H1 (cell line): ENCODE measurements around the gene NRXN3. TPM values are rescaled to one million over a fixed set of nuclear protein-coding genes. Genes with fewer than 3 reads are reported as not detected.

ENCODE experiments used
- CTCF ChIA-PET: fragments of 300-600 bp; sonication (Branson Sonifier 250); formaldehyde crosslinking; loops from one replicate; lab custom pipeline; 2021; ENCODE audit not compliant: partially characterized antibody; lab: Charles Lee
- POLR2A ChIA-PET: fragments of 300-600 bp; sonication (Branson Sonifier 250); formaldehyde crosslinking; loops from one replicate; lab custom pipeline; 2021; ENCODE audit warnings: inconsistent platforms; ENCODE audit not compliant: partially characterized antibody; lab: Charles Lee
- DNase-seq, 2 experiments: peaks; one replicate each; pipeline versions ENCODE4 v3.0.0 to v3.0.0-alpha.2; 2010 to 2022; ENCODE audit warnings: low spot score in 2 of 2, low read depth in 1 of 2, mixed read lengths in 1 of 2
- FAIRE-seq: peaks from 2 replicates; lab custom pipeline; 2011; peaks lifted over from hg19 to GRCh38; lab: Jason Lieb, UNC
- H2AFZ ChIP-seq: 2 replicates; pipeline ENCODE4 v1.8.1; 2012; ENCODE audit warnings: low read length, inconsistent platforms
- H2AK5ac ChIP-seq: 2 replicates; pipeline ENCODE4 v1.6.1; 2013; ENCODE audit warnings: low read depth, low read length
- H2BK120ac ChIP-seq: replicated peaks from 2 replicates; pipeline ENCODE3; 2013; ENCODE audit warnings: low read depth, low read length, inconsistent platforms
- H2BK12ac ChIP-seq: 2 replicates; pipeline ENCODE4 v1.6.1; 2013; ENCODE audit warnings: low read depth, low read length
- H2BK15ac ChIP-seq: 2 replicates; pipeline ENCODE4 v1.6.1; 2013; ENCODE audit warnings: low read length
- H2BK20ac ChIP-seq: 2 replicates; pipeline ENCODE4 v1.6.1; 2013; ENCODE audit warnings: low read length
- H2BK5ac ChIP-seq: 2 replicates; pipeline ENCODE4 v1.6.1; 2013; ENCODE audit warnings: low read depth, low read length
- H3K14ac ChIP-seq: 2 replicates; pipeline ENCODE4 v1.6.1; 2013; ENCODE audit warnings: inconsistent platforms; ENCODE audit not compliant: insufficient read length
- H3K18ac ChIP-seq: 2 replicates; pipeline ENCODE4 v1.6.1; 2013; ENCODE audit warnings: low read length; ENCODE audit errors: extremely low read depth
- H3K23ac ChIP-seq: 2 replicates; pipeline ENCODE4 v1.6.1; 2013; ENCODE audit warnings: inconsistent platforms; ENCODE audit not compliant: insufficient read length
- H3K23me2 ChIP-seq: 2 replicates; pipeline ENCODE4 v1.6.1; 2013; ENCODE audit warnings: low read depth, low read length
- H3K27ac ChIP-seq: 2 replicates; pipeline ENCODE4 v1.6.1; 2011; ENCODE audit warnings: low read depth, low read length, inconsistent platforms
- H3K27me3 ChIP-seq, 4 experiments: replicated peaks in 1 of 4; 1 replicate in 1 of 4; 2 replicates in 3 of 4; pipeline versions ENCODE4 v1.6.1 to v1.8.1; 2011 to 2013; ENCODE audit warnings: low read length in 3 of 4, mild to moderate bottlenecking in 3 of 4, inconsistent platforms in 2 of 4, mixed read lengths in 2 of 4, moderate library complexity in 1 of 4; ENCODE audit not compliant: control insufficient read depth in 3 of 4, insufficient read depth in 3 of 4; ENCODE audit errors: extremely low read depth in 1 of 4
- H3K36me3 ChIP-seq, 4 experiments: 2 replicates each; pipeline versions ENCODE4 v1.6.1 to v1.8.1; 2011 to 2013; ENCODE audit warnings: mild to moderate bottlenecking in 4 of 4, low read length in 3 of 4, moderate library complexity in 2 of 4, control low read depth in 1 of 4, inconsistent platforms in 1 of 4; ENCODE audit not compliant: insufficient read depth in 4 of 4, control insufficient read depth in 2 of 4
- H3K4ac ChIP-seq: replicated peaks from 2 replicates; pipeline ENCODE3; 2013; ENCODE audit warnings: low read length, low read depth, mixed read lengths, inconsistent platforms; ENCODE audit not compliant: insufficient read length
- H3K4me1 ChIP-seq, 4 experiments: replicated peaks in 1 of 4; 1 replicate in 1 of 4; 2 replicates in 3 of 4; pipeline versions ENCODE4 v1.6.1 to v1.8.1; 2011 to 2013; ENCODE audit warnings: low read length in 3 of 4, inconsistent platforms in 2 of 4, mixed read lengths in 1 of 4; ENCODE audit not compliant: insufficient read depth in 4 of 4, control insufficient read depth in 3 of 4
- H3K4me2 ChIP-seq, 2 experiments: 2 replicates each; pipeline versions ENCODE4 v1.6.1 to v1.8.1; 2011 to 2013; ENCODE audit warnings: low read depth in 2 of 2, low read length in 2 of 2, control low read depth in 1 of 2, inconsistent platforms in 1 of 2, mild to moderate bottlenecking in 1 of 2; ENCODE audit not compliant: insufficient read depth in 1 of 2
- H3K4me3 ChIP-seq, 4 experiments: fragments of 200-600, 300-600 bp in 1 of 4; sonication (generic), shearing (Covaris generic), sonication (Bioruptor Twin) in 1 of 4; 2 replicates each; pipeline versions ENCODE4 v1.5.1 to v1.8.1; 2011 to 2016; ENCODE audit warnings: low read length in 4 of 4, low read depth in 3 of 4, control low read depth in 2 of 4, inconsistent platforms in 2 of 4, mild to moderate bottlenecking in 2 of 4, mixed read lengths in 1 of 4, moderate library complexity in 1 of 4; ENCODE audit not compliant: insufficient read depth in 2 of 4; ENCODE audit errors: extremely low read depth in 1 of 4
- H3K56ac ChIP-seq: replicated peaks from 2 replicates; pipeline ENCODE3; 2013; ENCODE audit warnings: low read depth, mild to moderate bottlenecking, mixed read lengths, low read length, inconsistent platforms; ENCODE audit not compliant: insufficient read length
- H3K79me1 ChIP-seq: 2 replicates; pipeline ENCODE4 v1.6.1; 2013; ENCODE audit warnings: low read depth, low read length, control low read depth
- H3K79me2 ChIP-seq, 2 experiments: 2 replicates each; pipeline versions ENCODE4 v1.6.1 to v1.8.1; 2012 to 2013; ENCODE audit warnings: low read length in 2 of 2, mild to moderate bottlenecking in 2 of 2, inconsistent platforms in 1 of 2; ENCODE audit not compliant: insufficient read depth in 2 of 2, control insufficient read depth in 1 of 2
- H3K9ac ChIP-seq, 4 experiments: replicated peaks in 1 of 4; 1 replicate in 1 of 4; 2 replicates in 3 of 4; pipeline versions ENCODE4 v1.6.1 to v1.8.1; 2011 to 2013; ENCODE audit warnings: low read depth in 3 of 4, low read length in 3 of 4, control low read depth in 2 of 4, mild to moderate bottlenecking in 2 of 4, moderate library complexity in 2 of 4, inconsistent platforms in 1 of 4; ENCODE audit errors: extremely low read depth in 1 of 4
- H3K9me3 ChIP-seq, 2 experiments: 2 replicates each; pipeline versions ENCODE4 v1.6.1 to v1.8.1; 2012 to 2013; ENCODE audit warnings: mild to moderate bottlenecking in 2 of 2, moderate library complexity in 2 of 2, control low read depth in 1 of 2, inconsistent platforms in 1 of 2, low read depth in 1 of 2, low read length in 1 of 2, mixed read lengths in 1 of 2; ENCODE audit not compliant: insufficient read depth in 2 of 2
- H4K20me1 ChIP-seq, 2 experiments: replicated peaks in 1 of 2; 2 replicates each; pipeline versions ENCODE3 to v1.8.1; 2011 to 2013; ENCODE audit warnings: inconsistent platforms in 2 of 2, low read length in 2 of 2, mild to moderate bottlenecking in 1 of 2; ENCODE audit not compliant: insufficient read depth in 2 of 2, control insufficient read depth in 1 of 2
- H4K5ac ChIP-seq: 2 replicates; pipeline ENCODE4 v1.6.1; 2013; ENCODE audit warnings: low read length, low read depth, mixed read lengths, inconsistent platforms; ENCODE audit not compliant: insufficient read length
- H4K8ac ChIP-seq: 2 replicates; pipeline ENCODE4 v1.8.0; 2013; ENCODE audit warnings: mild to moderate bottlenecking, moderate library complexity, low read length, inconsistent platforms; ENCODE audit not compliant: insufficient read depth; ENCODE audit errors: extremely low read depth
- H4K91ac ChIP-seq: replicated peaks from 2 replicates; pipeline ENCODE3; 2013; ENCODE audit warnings: low read length, mixed read lengths, inconsistent platforms; ENCODE audit not compliant: insufficient read length
- CREB1 ChIP-seq: IDR thresholded peaks from 2 replicates; pipeline ENCODE4 v1.6.1; 2012; ENCODE audit warnings: inconsistent platforms
- EZH2 ChIP-seq: fragments of 200-600 bp; sonication (generic); IDR thresholded peaks from 2 replicates; pipeline ENCODE4 v1.7.1; 2012; ENCODE audit warnings: low read depth, mild to moderate bottlenecking, moderate library complexity, low read length, inconsistent platforms; ENCODE audit not compliant: severe bottlenecking
- GTF2F1 ChIP-seq: IDR thresholded peaks from 2 replicates; pipeline ENCODE4 v1.6.1; 2012; ENCODE audit warnings: low read depth, low read length, improper control_type of control experiment, borderline replicate concordance
- SIRT6 ChIP-seq: IDR thresholded peaks from one replicate; pipeline ENCODE4 v1.7.1; 2012; ENCODE audit warnings: low read length, inconsistent platforms
- WGBS, 2 experiments: shearing (Covaris generic) in 1 of 2; methylation state at CpG; one replicate each; pipeline versions ENCODE4 v1.1.6 to v1.1.7; 2013 to 2015; ENCODE audit warnings: low lambda C conversion rate in 2 of 2, mixed read lengths in 2 of 2, inconsistent platforms in 1 of 2, low coverage in 1 of 2, missing lambda C conversion rate in 1 of 2; ENCODE audit not compliant: insufficient replicate concordance in 2 of 2, insufficient coverage in 1 of 2, insufficient read length in 1 of 2; ENCODE audit errors: extremely low coverage in 1 of 2, missing lambda C conversion rate in 1 of 2; 5-methylcytosine and 5-hydroxymethylcytosine counted together
- polyA plus RNA-seq, 7 experiments: library from polyadenylated mRNA; depleted of rRNA in 3 of 7; stranded (reverse) in 5 of 7; unstranded in 2 of 7; fragments of >200 nt in 5 of 7; fragments of 200-250 nt in 2 of 7; gene quantifications; 1 replicate in 5 of 7; 2 replicates in 1 of 7; 4 replicates in 1 of 7; pipeline versions ENCODE4 v1.2.1 to v1.2.3, GENCODE V29; 2011 to 2013; ENCODE audit warnings: missing spikeins in 2 of 7, mixed read lengths in 2 of 7
- total RNA-seq: library from RNA; stranded (reverse); fragmentation: NEBNext Ultra II Directional; extraction: Animal tissue kit (Norgen Biotek cat#: 25700); gene quantifications from 2 replicates; pipeline ENCODE4 v1.2.1, GENCODE V29; 2021

Gene NRXN3
- total and polyA plus RNA-seq, 2 of the 8 experiments (the other 6 are each of a cell fraction or from before 2014, with no cell fraction given): 2.6 to 4.1 TPM

GRCh38 chr14:79027138-79027537, 857.0 kb downstream of the NRXN3 start:
- Histone ChIP-seq H3K4ac (no peak overlapping the region), H3K4me3 (no peak overlapping the region), H3K36me3 (no peaks in the 10 kb centered on the region), H2BK120ac (no peak overlapping the region), H2BK15ac (no peak overlapping the region), H3K23ac (no peak overlapping the region), H3K79me1 (no peaks in the 10 kb centered on the region), H3K27ac (no peak overlapping the region), H4K20me1 (no peaks in the 10 kb centered on the region), H3K4me2 (no peak overlapping the region), H2BK5ac (no peak overlapping the region), H4K91ac (no peak overlapping the region), H3K9ac (no peak overlapping the region), H2BK12ac (no peak overlapping the region), H2BK20ac (no peak overlapping the region), H4K8ac (no peak overlapping the region), H2AK5ac (no peak overlapping the region), H3K14ac (no peak overlapping the region), H3K18ac (no peak overlapping the region), H2AFZ (no peak overlapping the region), H4K5ac (no peak overlapping the region), H3K27me3 (no peaks in the 10 kb centered on the region), H3K9me3 (no peaks in the 10 kb centered on the region), H3K79me2 (no peaks in the 10 kb centered on the region), H3K56ac (no peak overlapping the region), H3K4me1 (no peaks in the 10 kb centered on the region), H3K23me2 (no peaks in the 10 kb centered on the region)
- FAIRE-seq: no peak
- TF ChIP-seq EZH2 (no peak), GTF2F1 (no peak), SIRT6 (no peak), CREB1 (no peak)
- ChIA-PET POLR2A (no interaction called here), CTCF (no interaction called here)
- DNase-seq: no peak
- WGBS, 2 experiments: 94% methylated on average over 3 of the region's 3 CpGs; no CpG with 5 or more reads in 1 of the 2 experiments
